Activated gamma-delta T cell treated with anti-CD3 and anti-CD28 coated beads, Interleukin-2, amount 50 U/mL, for 16 hours (primary cell): Measurements from ENCODE around the gene PRXL2A.
A peak's percentile ranks its signal among the peaks of the same experiment; 100 is the strongest.
"Not testable (repeated sequence)": the region's sequence is repeated elsewhere in the genome, so short reads cannot be mapped to it uniquely, and the experiment has no call there.

ENCODE experiments used
- DNase-seq: peaks from one replicate; pipeline ENCODE4 v3.0.0-alpha.2; 2020; ENCODE audit warnings: low read depth

Gene PRXL2A

GRCh38 chr10:80408242-80409101 is at the start of gene PRXL2A:
TSS of gene PRXL2A (plus strand) at chr10:80408551. CDS start at chr10:80420468, 11,917 bp downstream.
- peak; percentile 74 for DNase-seq

- not testable (repeated sequence) for DNase-seq
These were observed 49.4 kb upstream of the PRXL2A start for GRCh38 chr10:80358925-80359324.

DNA sequence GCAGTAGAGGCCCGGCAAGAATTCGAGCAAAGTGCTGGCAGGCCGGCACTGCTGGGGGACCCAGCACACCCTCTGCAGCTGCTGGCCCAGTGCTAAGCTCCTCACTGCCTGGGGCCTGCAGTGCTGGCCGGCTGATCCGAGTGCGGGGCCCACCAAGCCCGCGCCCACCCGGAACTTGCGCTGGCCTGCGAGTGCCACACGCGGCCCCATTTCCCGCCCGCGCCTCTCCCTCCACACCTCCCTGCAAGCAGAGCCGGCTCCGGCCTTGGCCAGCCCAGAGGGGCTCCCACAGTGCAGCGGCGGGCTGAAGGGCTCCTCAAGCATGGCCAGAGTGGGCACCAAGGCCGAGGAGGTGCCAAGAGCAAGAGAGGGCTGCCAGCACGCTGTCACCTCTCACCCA is 48.7 kb upstream of the PRXL2A start:
- no peak for DNase-seq

- no peak for DNase-seq
These were observed 42.8 kb upstream of the PRXL2A start for GRCh38 chr10:80365510-80365909.

GRCh38 chr10:80371467-80371866 is 36.9 kb upstream of the PRXL2A start:
- DNase-seq: no peak

- no peak for DNase-seq
These were observed 35.7 kb upstream of the PRXL2A start for GRCh38 chr10:80372675-80373074.

DNA sequence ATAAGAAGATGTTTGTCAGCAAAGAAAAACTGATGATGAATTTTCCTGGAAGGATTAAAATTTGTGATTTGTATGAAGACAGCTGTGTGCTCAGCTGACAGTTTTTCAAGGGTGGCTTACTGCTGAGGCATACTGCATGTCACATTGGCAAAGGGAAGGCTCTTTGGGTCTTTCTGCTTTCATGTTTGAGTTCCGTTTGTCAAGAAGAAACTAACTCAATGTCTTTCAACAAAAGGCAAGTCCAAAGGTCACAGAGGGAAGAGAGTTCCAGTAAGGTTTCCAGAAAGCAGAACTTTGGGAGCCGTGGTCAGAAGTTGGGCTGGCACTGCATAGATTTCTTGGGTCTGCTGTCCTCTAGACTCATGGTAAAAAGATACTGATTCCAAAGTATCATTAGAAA is 34.8 kb upstream of the PRXL2A start:
- no peak for DNase-seq

DNA sequence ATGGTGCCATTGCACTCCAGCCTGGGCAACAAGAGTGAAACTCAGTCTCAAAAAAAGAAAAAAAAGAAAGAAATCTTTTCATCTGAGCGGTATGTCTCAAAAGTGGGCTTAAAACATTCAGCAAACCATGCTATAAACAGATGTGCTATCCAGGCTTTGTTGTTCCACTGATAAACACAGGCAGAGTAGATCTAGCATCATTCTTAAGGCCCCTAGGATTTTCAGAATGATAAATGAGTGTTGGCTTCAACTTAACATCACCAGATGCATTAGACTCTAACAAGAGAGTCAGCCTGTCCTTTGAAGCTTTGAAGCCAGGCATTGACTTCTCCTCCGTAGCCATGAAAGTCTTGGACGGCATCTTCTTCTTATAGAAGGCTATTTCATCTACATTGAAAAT is 28.6 kb upstream of the PRXL2A start:
- DNase-seq: no peak

DNA sequence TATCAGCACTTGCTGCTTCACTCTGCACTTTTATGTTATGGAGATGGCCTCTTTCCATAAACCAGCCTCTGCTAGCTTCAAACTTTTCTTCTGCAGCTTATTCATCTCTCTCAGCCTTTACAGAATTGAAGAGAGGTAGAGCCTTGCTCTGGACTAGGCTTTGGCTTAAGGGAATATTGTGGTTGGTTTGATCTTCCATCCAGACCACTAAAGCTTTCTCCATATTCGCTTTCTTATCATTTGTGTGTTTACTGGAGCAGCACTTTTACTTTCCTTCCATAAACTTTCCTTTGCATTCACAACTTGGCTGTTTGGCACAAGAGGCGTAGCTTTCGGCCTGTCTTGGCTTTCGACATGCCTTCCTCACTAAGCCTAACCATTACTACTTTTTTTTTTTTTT is 28.2 kb upstream of the PRXL2A start:
- no peak for DNase-seq

GRCh38 chr10:80382989-80383388 is 25.4 kb upstream of the PRXL2A start:
- DNase-seq: peak; percentile 26

GRCh38 chr10:80390740-80391139 is 17.6 kb upstream of the PRXL2A start:
- no peak for DNase-seq

GRCh38 chr10:80392250-80392649 is 16.1 kb upstream of the PRXL2A start:
- DNase-seq: no peak

GRCh38 chr10:80394358-80394916 is 13.9 kb upstream of the PRXL2A start:
- DNase-seq: no peak

GRCh38 chr10:80397014-80397413 is 11.3 kb upstream of the PRXL2A start:
- no peak for DNase-seq

- no peak for DNase-seq
These were observed 8.1 kb upstream of the PRXL2A start for GRCh38 chr10:80400136-80400804.

- DNase-seq: no peak
These were observed 3.3 kb upstream of the PRXL2A start for GRCh38 chr10:80405035-80405434.

- no peak for DNase-seq
These were observed 2.7 kb upstream of the PRXL2A start for GRCh38 chr10:80405626-80406025.

DNA sequence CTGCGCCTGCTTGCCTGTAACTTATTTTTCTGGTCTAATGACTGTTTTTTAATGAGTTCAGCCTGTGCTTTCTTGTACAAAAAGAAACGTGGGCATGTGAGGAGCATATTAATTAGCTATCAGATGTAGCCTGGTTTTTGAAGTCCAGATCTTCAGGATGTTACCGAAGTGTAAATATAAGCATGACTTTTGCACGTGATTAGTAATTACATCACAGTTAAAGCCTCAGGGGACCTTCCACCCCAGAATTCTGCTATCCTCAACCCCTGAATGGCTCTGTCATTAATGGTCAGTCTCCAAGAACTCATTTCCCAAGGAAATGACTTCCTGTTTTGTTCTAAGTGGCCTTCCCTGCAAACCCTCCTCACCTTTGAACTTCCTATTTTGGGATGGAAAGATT is 2.1 kb upstream of the PRXL2A start:
- no peak for DNase-seq

- DNase-seq: peak; percentile 25
These were observed 524 bp upstream of the PRXL2A start for GRCh38 chr10:80407812-80408241.

DNA sequence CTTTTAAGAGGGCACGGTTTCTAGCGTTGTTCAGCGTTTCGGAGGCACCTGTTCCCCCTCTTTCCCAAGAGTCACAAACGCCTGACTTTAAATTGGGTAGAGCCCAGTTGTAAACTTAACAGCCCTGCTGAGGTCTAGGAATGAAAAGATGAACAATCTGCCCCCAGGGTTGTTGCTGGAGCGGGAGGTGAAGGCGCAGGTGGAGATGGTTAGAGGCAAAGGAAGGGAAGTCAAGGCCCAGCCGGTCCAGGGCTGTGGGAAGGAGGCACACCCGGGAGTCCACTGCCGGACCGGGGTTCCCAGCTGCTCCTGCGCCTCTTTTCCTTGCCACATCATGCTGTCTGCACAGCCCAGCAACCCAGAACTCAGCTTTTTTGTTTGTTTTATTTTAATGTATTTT is 770 bp downstream of the PRXL2A start:
- no peak for DNase-seq

- DNase-seq: no peak
These were observed 1.8 kb downstream of the PRXL2A start for GRCh38 chr10:80410122-80410521.

- DNase-seq: no peak
These were observed 2.3 kb downstream of the PRXL2A start for GRCh38 chr10:80410578-80411145.

DNA sequence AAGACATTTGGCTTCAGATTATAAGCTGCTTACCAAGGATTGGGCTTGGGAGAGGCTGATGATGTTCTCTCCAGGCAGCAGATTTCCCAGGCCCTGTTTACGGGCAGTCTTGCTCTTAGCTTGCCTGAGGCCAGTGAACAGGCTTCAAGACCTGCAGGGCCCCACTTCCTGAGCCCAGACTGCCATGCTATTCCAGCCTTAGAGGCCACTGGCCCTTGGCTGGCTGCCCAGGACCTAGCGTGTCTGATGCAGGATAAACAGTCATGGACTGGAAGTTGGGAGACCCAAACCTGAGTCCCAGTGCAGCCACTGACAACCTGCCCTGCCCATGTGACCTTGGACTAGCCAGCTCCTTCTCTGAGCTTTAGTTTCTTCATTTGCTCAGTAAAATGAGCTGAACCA is 2.9 kb downstream of the PRXL2A start:
- DNase-seq: no peak
